MM.1S (cell line): ENCODE results near the gene NUMB.

Experiments
- DNase-seq: peaks from one replicate; pipeline ENCODE4 v3.0.0-alpha.2; 2015
- H2AFZ ChIP-seq: fragments of 300-600 bp; sonication (generic); 2 replicates; pipeline ENCODE4 v1.6.0; 2016; ENCODE audit warnings: antibody characterized with exemption, low read length
- H3F3A ChIP-seq: fragments of 300-600 bp; sonication (generic); 2 replicates; pipeline ENCODE4 v1.6.1; 2016; ENCODE audit warnings: mild to moderate bottlenecking, antibody characterized with exemption, low read length, moderate library complexity, mixed read lengths; ENCODE audit not compliant: insufficient read depth
- H3K27ac ChIP-seq: fragments of 300-600 bp; sonication (generic); 2 replicates; pipeline ENCODE4 v1.5.1; 2016; ENCODE audit warnings: mild to moderate bottlenecking, low read length
- H3K27me3 ChIP-seq: fragments of 300-600 bp; sonication (generic); replicated peaks from 2 replicates; pipeline ENCODE4 v1.6.0; 2016; ENCODE audit warnings: low read length; ENCODE audit not compliant: insufficient read depth
- H3K36me3 ChIP-seq: fragments of 300-600 bp; sonication (generic); replicated peaks from 2 replicates; pipeline ENCODE4 v1.6.1; 2016; ENCODE audit warnings: mild to moderate bottlenecking, low read length, mixed read lengths; ENCODE audit not compliant: insufficient read depth
- H3K4me1 ChIP-seq: fragments of 300-600 bp; sonication (generic); 2 replicates; pipeline ENCODE4 v1.6.1; 2016; ENCODE audit warnings: low read length, mixed read lengths
- H3K4me2 ChIP-seq: fragments of 300-600 bp; sonication (generic); 2 replicates; pipeline ENCODE4 v1.6.0; 2016; ENCODE audit warnings: low read depth, low read length
- H3K4me3 ChIP-seq: fragments of 300-600 bp; sonication (generic); 2 replicates; pipeline ENCODE4 v1.5.1; 2016; ENCODE audit warnings: low read length, mixed read lengths
- H3K79me2 ChIP-seq: fragments of 300-600 bp; sonication (generic); 2 replicates; pipeline ENCODE4 v1.6.1; 2016; ENCODE audit warnings: mixed run types, low read length, mixed read lengths
- H3K9ac ChIP-seq: fragments of 300-600 bp; sonication (generic); 2 replicates; pipeline ENCODE4 v1.6.1; 2016; ENCODE audit warnings: low read length, mixed read lengths
- H3K9me2 ChIP-seq: fragments of 300-600 bp; sonication (generic); replicated peaks from 2 replicates; pipeline ENCODE4 v1.6.1; 2016; ENCODE audit warnings: mild to moderate bottlenecking, low read length, mixed read lengths; ENCODE audit not compliant: insufficient read depth
- H3K9me3 ChIP-seq: fragments of 300-600 bp; sonication (generic); replicated peaks from 2 replicates; pipeline ENCODE4 v1.6.1; 2016; ENCODE audit warnings: mild to moderate bottlenecking, low read length, mixed read lengths; ENCODE audit not compliant: insufficient read depth
- H4K20me1 ChIP-seq: fragments of 300-600 bp; sonication (generic); 2 replicates; pipeline ENCODE4 v1.6.1; 2016; ENCODE audit warnings: mild to moderate bottlenecking, low read length, moderate library complexity, mixed read lengths; ENCODE audit not compliant: insufficient read depth
- EZH2 ChIP-seq: fragments of 300-600 bp; sonication (generic); optimal IDR thresholded peaks from 2 replicates; pipeline ENCODE3; 2017; ENCODE audit warnings: low read depth, mild to moderate bottlenecking, antibody characterized with exemption, low read length, mixed read lengths
- EZH2phosphoT487 ChIP-seq: fragments of 300-600 bp; sonication (generic); IDR thresholded peaks from 2 replicates; pipeline ENCODE4 v1.6.1; 2018; ENCODE audit warnings: antibody characterized with exemption, low read length
- TF ChIP-seq, protein P1 (sequence below): fragments of 300-600 bp; sonication (generic); IDR thresholded peaks from 2 replicates; pipeline ENCODE4 v1.5.1; 2016; ENCODE audit warnings: antibody characterized with exemption, low read length, mixed read lengths

NUMB gene

DNA sequence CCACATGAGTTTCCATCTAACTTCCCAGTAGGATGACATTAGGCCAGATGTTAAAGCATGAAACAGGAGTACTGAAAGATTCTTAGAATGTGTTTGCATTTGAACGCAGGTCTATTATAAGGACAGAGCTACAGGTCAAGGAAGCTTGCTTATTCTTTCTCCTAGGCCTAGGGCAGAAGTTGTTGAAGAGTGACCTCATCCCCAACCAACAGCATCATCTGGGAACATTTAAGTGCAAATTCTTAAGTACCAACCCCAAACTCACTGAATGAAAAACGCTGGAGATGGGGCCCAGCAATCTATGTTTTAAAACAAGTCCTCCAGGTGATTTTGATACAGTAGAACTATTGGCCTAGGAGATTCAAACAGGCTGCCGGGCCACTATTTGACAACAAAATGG is 168.6 kb downstream of the NUMB start:
- no peaks in the 10 kb centered on the region for H3K27me3 ChIP-seq
- H3K9me2 ChIP-seq = no peaks in the 10 kb centered on the region
- no peaks in the 10 kb centered on the region for H3F3A ChIP-seq
- no peaks in the 10 kb centered on the region for H4K20me1 ChIP-seq
- no peak for DNase-seq
- no peaks in the 10 kb centered on the region for H3K4me1 ChIP-seq
- H3K9me3 ChIP-seq = no peaks in the 10 kb centered on the region
- no peaks in the 10 kb centered on the region for H3K79me2 ChIP-seq
- no peak overlapping the region for H3K9ac ChIP-seq
- no peaks in the 10 kb centered on the region for H3K36me3 ChIP-seq
- H2AFZ ChIP-seq = no peak overlapping the region
- no peak overlapping the region for H3K4me2 ChIP-seq
- no peak overlapping the region for H3K27ac ChIP-seq
- TF ChIP-seq EZH2 (no peak), EZH2phosphoT487 (no peak)
- TF ChIP-seq, protein P1, sequence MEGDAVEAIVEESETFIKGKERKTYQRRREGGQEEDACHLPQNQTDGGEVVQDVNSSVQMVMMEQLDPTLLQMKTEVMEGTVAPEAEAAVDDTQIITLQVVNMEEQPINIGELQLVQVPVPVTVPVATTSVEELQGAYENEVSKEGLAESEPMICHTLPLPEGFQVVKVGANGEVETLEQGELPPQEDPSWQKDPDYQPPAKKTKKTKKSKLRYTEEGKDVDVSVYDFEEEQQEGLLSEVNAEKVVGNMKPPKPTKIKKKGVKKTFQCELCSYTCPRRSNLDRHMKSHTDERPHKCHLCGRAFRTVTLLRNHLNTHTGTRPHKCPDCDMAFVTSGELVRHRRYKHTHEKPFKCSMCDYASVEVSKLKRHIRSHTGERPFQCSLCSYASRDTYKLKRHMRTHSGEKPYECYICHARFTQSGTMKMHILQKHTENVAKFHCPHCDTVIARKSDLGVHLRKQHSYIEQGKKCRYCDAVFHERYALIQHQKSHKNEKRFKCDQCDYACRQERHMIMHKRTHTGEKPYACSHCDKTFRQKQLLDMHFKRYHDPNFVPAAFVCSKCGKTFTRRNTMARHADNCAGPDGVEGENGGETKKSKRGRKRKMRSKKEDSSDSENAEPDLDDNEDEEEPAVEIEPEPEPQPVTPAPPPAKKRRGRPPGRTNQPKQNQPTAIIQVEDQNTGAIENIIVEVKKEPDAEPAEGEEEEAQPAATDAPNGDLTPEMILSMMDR = no peak
- H3K4me3 ChIP-seq = no peak overlapping the region

DNA sequence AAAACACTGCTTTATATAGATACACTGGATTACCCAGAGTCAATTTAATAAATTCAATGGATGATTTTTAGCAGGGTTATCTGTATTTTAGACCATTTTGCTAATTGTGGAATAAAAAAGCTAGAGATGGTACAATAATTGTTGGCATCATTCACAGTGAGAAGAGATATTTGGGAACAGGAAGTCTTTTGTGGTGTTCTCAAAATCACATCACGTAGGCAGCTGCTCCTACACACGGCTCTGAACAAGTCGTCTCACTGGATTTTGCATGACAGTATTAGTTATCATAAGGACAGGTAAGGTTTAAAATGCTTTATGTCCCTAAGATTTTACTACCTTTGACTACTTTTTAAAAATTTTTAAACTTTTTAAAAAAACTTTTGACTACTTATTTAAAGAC is 169.0 kb downstream of the NUMB start:
- H3K9ac ChIP-seq = no peak overlapping the region
- no peaks in the 10 kb centered on the region for H3K9me2 ChIP-seq
- no peaks in the 10 kb centered on the region for H3K36me3 ChIP-seq
- no peak overlapping the region for H3K4me2 ChIP-seq
- no peaks in the 10 kb centered on the region for H3K79me2 ChIP-seq
- H2AFZ ChIP-seq = no peak overlapping the region
- no peak for TF ChIP-seq EZH2
- no peak for TF ChIP-seq EZH2phosphoT487
- TF ChIP-seq, protein P1 = no peak
- H3K9me3 ChIP-seq = no peaks in the 10 kb centered on the region
- no peaks in the 10 kb centered on the region for H4K20me1 ChIP-seq
- H3K27me3 ChIP-seq = no peaks in the 10 kb centered on the region
- no peak overlapping the region for H3K4me3 ChIP-seq
- H3K4me1 ChIP-seq = no peaks in the 10 kb centered on the region
- H3K27ac ChIP-seq = no peak overlapping the region
- DNase-seq = no peak
- no peaks in the 10 kb centered on the region for H3F3A ChIP-seq

DNA sequence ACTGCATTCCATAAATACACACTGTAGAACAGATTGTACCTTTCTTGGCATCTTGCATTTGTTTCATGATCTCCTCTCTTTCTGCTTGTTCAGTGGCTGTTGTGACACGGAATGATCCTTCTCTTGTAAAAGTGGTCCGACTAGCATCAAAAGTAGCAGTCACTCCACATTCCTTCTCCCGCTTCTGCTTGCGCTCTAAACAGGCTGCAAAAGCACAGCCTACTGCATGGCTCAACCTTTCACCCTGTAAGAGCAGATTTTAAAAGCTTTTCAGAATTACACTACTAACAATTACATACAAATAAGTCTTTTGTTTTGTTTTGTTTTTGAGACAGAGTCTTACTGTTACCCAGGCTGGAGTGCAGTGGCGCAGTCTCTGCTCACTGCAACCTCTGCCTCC is 171.3 kb downstream of the NUMB start:
- H3K4me3 ChIP-seq = no peak overlapping the region
- H3F3A ChIP-seq = no peaks in the 10 kb centered on the region
- H4K20me1 ChIP-seq = no peaks in the 10 kb centered on the region
- H3K4me1 ChIP-seq = no peaks in the 10 kb centered on the region
- no peak overlapping the region for H2AFZ ChIP-seq
- no peaks in the 10 kb centered on the region for H3K27me3 ChIP-seq
- H3K9ac ChIP-seq = no peak overlapping the region
- DNase-seq = no peak
- H3K27ac ChIP-seq = no peak overlapping the region
- no peaks in the 10 kb centered on the region for H3K36me3 ChIP-seq
- TF ChIP-seq EZH2 (no peak), EZH2phosphoT487 (no peak)
- TF ChIP-seq, protein P1 = no peak
- H3K9me3 ChIP-seq = no peaks in the 10 kb centered on the region
- H3K4me2 ChIP-seq = no peak overlapping the region
- no peaks in the 10 kb centered on the region for H3K9me2 ChIP-seq
- no peaks in the 10 kb centered on the region for H3K79me2 ChIP-seq
